ENCODE data around the gene PRADC1.
A peak's percentile ranks its signal among the peaks of the same experiment; 100 is the strongest.
"Not testable (repeated sequence)": the region's sequence is repeated elsewhere in the genome, so short reads cannot be mapped to it uniquely, and the experiment has no call there.

The PRADC1 gene

DNA sequence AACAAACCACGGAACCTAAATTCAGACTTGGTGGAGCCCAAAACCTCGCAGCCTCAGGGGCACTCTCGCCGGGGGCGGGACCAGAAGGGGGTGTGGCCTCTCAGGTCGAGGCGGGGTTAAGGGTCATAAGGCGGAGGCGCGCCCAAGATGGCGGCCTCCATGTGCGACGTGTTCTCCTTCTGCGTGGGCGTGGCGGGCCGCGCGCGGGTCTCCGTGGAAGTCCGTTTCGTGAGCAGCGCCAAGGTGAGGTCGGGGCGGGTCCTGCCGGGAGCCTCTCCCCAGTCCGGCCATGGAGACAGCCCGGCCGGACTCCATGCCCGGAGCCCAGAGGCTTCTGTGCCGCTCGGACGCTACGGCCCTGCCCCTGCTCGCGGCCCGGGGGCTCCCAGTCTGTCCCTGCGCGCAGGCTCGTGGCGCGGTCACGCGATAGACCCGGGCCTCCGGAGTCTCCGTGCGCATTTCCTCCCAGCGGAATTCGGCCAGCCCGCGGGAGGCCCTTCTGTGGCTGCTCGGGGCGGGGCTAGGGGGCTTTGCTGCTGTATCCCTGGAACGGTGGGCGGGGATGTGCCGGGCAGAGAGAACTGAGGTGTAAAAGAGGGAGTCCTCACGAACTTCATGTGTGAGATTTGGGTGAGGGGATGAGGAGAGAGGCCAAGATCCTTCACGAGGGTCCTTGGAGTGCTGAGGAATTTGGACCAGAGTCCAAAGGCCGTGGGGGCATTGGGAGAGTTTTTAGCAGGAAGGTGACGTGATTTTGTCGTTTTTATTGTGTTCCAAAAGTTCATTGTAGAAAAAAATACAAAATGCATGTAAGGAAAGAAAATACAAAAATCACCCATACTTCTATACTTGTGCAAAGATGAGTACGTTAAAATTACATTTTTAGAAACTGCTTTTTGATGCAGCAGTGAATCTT lies 18.7 kb downstream of the PRADC1 start, which contains the start of gene SMYD5:
TSS of gene SMYD5 (plus strand) at position 126 of the 916 bp plus-strand sequence. CDS start at position 148, 22 bp downstream.
- peak; percentile 73 to 93 (median 86) for DNase-seq
- intact Hi-C loops (cut with DNase I), result no loop called here

- intact Hi-C loops (cut with DNase I), result no loop called here
- peak; percentile 43 to 89 (median 74) for DNase-seq
These were observed 20.4 kb downstream of the PRADC1 start for GRCh38 chr2:73212448-73213176.

DNA sequence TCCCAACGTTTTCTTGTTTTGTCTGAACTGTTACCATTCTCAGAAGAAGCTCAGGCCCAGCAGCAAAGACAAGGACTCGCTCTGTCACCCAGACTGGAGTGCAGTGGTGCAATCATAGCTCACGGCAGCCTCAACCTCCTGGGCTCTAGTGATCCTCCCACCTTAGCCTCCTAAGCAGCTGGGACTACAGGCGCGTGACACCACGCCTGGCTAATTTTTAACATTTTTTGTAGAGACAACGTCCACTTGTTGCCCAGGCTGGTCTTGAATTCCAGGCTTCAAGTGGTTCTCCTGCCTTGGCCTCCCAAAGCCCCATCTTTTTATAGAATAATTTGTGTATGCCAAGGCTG lies 21.0 kb downstream of the PRADC1 start:
- DNase-seq, result no peak
- intact Hi-C loops (cut with DNase I), result no loop called here

DNA sequence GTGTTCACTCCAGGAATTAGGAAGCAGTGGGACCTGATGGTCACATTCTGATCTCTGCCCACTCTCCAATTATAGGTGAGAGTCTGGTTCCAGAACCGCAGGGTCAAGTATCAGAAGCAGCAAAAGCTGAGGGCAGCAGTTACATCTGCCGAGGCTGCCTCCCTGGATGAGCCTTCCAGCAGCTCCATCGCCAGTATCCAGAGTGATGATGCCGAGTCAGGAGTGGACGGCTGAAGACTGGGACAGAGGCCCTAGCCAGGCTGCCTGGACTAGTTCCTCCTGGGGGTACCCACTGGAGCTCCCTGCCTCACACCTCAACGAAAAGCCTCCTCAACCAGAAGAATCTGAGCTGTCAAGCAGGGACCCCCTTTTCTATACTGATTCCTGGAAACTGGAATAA lies 22.3 kb downstream of the PRADC1 start:
- intact Hi-C loops (cut with DNase I), result no loop called here
- DNase-seq, result no peak

DNA sequence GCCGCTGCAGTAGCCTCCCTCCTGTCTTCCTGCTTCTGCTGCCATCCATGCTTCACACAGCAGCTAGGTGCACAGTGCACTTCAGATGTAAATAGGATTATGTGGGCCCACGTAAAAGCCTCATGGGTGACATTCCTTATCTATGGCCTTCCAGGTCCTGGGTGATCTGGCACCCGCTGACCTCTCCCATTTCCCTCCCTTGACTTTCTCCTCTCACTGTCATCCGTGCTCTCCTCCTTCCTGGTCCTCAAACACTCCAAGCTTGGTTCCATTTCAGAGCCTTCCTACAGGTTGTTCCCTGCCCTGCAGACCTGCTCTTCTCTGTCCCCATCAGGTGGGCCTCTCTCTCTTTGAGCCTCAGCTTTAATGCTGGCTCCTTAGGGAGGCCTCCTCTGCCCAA lies 23.0 kb downstream of the PRADC1 start:
- no peak for DNase-seq
- intact Hi-C loops (cut with DNase I), result no loop called here

GRCh38 chr2:73208258-73208657 lies 24.8 kb downstream of the PRADC1 start:
- intact Hi-C loops (cut with DNase I), result no loop called here
- no peak for DNase-seq

DNA sequence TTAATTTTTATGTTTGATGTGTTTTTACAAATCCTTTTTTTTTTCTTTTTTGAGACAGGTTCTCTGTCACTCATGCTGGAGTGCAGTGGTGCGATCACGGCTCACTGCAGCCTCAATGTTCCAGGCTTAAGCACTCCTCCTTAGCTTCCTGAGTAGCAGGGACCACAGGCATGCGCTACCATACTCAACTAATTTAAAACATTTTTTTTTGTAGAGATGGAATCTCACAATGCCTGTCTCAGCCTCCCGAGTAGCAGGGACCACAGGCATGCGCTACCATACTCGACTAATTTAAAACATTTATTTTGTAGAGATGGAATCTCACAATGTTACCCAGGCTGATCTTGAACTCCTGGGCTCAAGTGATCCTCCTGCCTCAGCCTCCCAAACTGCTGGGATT lies 27.4 kb downstream of the PRADC1 start:
- intact Hi-C loops (cut with DNase I), result no loop called here

DNA sequence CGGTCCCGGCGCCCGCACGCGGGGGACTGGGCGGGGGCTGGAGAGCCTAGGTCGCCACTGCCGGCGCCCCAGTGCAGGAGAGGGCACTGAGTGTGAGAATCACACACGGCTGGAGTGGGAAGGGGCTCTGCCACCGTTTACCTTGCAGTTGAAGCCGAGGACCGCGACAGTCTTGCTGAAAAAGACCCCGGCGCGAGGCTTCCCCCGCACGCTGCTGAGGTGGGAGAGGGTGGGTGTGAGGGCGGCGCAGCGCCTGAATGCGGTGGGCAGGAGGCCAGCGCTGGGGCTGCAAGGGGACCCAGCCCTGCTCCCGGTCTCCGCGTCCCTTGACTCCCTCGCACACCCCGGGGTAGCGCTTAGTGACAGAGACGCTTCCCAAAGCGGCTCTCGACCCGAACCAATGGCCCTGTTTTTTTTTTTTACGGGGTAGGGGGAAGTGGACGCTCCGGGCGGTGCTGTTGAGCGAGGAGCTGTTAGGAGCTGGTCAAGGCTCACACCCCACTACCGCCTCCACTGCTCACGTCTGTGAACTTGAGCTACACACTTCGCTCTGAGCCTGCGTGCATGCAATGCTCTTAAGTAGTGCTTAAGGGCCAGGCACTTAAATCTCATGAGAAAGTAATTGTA lies 29.9 kb downstream of the PRADC1 start:
- DNase-seq, result no peak
- intact Hi-C loops (cut with DNase I), result no loop called here

More for the DNA sequence above, 27.4 kb downstream of the PRADC1 start:
- DNase-seq, result no peak

- intact Hi-C loops (cut with DNase I), result no loop called here
- DNase-seq, result no peak
These were observed 30.6 kb downstream of the PRADC1 start, which contains the start of gene NOTO for GRCh38 chr2:73202156-73203054. Gene NOTO, plus strand, starts transcription at chr2:73202574. Its CDS starts 93 bp downstream, at chr2:73202667.

DNA sequence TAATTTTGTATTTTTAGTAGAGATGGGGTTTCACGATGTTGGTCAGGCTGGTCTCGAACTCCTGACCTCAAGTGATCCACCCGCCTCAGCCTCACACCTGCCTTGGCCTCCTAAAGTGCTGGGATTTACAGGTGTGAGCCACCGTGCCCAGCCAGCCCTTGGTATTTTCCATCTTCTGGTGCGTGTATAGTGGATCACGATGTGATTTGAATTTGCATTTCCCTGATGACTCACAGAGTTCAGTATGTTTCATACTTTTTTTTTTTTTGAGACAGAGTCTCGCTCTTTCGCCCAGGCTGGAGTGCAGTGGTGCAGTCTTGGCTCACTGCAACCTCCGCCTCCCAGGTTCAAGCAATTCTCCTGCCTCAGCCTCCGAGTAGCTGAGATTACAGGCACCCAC lies 32.8 kb downstream of the PRADC1 start:
- intact Hi-C loops (cut with DNase I), result not testable (repeated sequence)
- DNase-seq, result peak in 1 of 42 donors; percentile 13

GRCh38 chr2:73197579-73197978 lies 35.5 kb downstream of the PRADC1 start:
- intact Hi-C loops (cut with DNase I), result no loop called here
- DNase-seq, result no peak

GRCh38 chr2:73187549-73187948 lies 45.5 kb downstream of the PRADC1 start:
- intact Hi-C loops (cut with DNase I), result no loop called here

GRCh38 chr2:73185965-73186364 lies 47.1 kb downstream of the PRADC1 start:
- DNase-seq, result no peak
- intact Hi-C loops (cut with DNase I), result no loop called here

More at GRCh38 chr2:73187549-73187948, 45.5 kb downstream of the PRADC1 start:
- no peak for DNase-seq

Measured in head of caudate nucleus (tissue), 42 donors.